Mesenchymal stem cell (in vitro differentiated cells and primary cell): Measurements from ENCODE around the gene IKZF2.
"Not testable (repeated sequence)": the region's sequence is repeated elsewhere in the genome, so short reads cannot be mapped to it uniquely, and the experiment has no call there.

Source experiments
- DNase-seq: peaks from one replicate; pipeline ENCODE4 v3.0.0-alpha.2; 2013
- H2AFZ ChIP-seq: one replicate; pipeline ENCODE4 v1.6.1; 2013; ENCODE audit warnings: low read depth, mild to moderate bottlenecking, control low read depth, inconsistent platforms, low read length, moderate library complexity
- H2AK5ac ChIP-seq: 2 replicates; pipeline ENCODE4 v1.6.1; 2013; ENCODE audit warnings: low read length, moderate library complexity, mild to moderate bottlenecking, inconsistent platforms; ENCODE audit not compliant: severe bottlenecking
- H2BK120ac ChIP-seq: one replicate; pipeline ENCODE4 v1.6.1; 2013; ENCODE audit warnings: low read depth, mild to moderate bottlenecking, inconsistent platforms, low read length, moderate library complexity
- H2BK12ac ChIP-seq, 2 experiments: one replicate each; pipeline ENCODE4 v1.6.1; 2013; ENCODE audit warnings: inconsistent platforms in 2 of 2, low read length in 2 of 2, mild to moderate bottlenecking in 2 of 2, moderate library complexity in 2 of 2, control low read depth in 1 of 2
- H2BK15ac ChIP-seq: one replicate; pipeline ENCODE4 v1.6.1; 2013; ENCODE audit warnings: mild to moderate bottlenecking, low read depth, inconsistent platforms; ENCODE audit not compliant: poor library complexity, severe bottlenecking
- H2BK5ac ChIP-seq: 2 replicates; pipeline ENCODE4 v1.6.1; 2013; ENCODE audit warnings: low read depth, mild to moderate bottlenecking, low read length, control low read depth, inconsistent platforms; ENCODE audit not compliant: poor library complexity, severe bottlenecking
- H3K14ac ChIP-seq, 2 experiments: one replicate each; pipeline ENCODE4 v1.6.1; 2013; ENCODE audit warnings: inconsistent platforms in 2 of 2, low read length in 2 of 2, control low read depth in 1 of 2, mild to moderate bottlenecking in 1 of 2, moderate library complexity in 1 of 2
- H3K18ac ChIP-seq, 2 experiments: one replicate each; pipeline ENCODE4 v1.6.1; 2013; ENCODE audit warnings: inconsistent platforms in 2 of 2, low read length in 2 of 2, control low read depth in 1 of 2, low read depth in 1 of 2, mild to moderate bottlenecking in 1 of 2
- H3K23ac ChIP-seq, 2 experiments: one replicate each; pipeline ENCODE4 v1.6.1; 2013; ENCODE audit warnings: inconsistent platforms in 2 of 2, low read length in 2 of 2, mild to moderate bottlenecking in 2 of 2, moderate library complexity in 2 of 2, control low read depth in 1 of 2
- H3K27ac ChIP-seq: 2 replicates; pipeline ENCODE4 v1.5.1; 2013; ENCODE audit warnings: mild to moderate bottlenecking, moderate library complexity, low read length, control low read depth, inconsistent platforms; ENCODE audit not compliant: poor library complexity, severe bottlenecking
- H3K27me3 ChIP-seq, 2 experiments: 2 replicates each; pipeline versions ENCODE4 v1.6.1 to v1.7.0; 2013; ENCODE audit warnings: low read length in 2 of 2, mild to moderate bottlenecking in 2 of 2, moderate library complexity in 2 of 2, control low read depth in 1 of 2, inconsistent platforms in 1 of 2; ENCODE audit not compliant: control insufficient read depth in 1 of 2, insufficient read depth in 1 of 2
- H3K36me3 ChIP-seq, 2 experiments: 2 replicates each; pipeline versions ENCODE4 v1.6.1 to v1.7.0; 2013; ENCODE audit warnings: low read length in 2 of 2, control low read depth in 1 of 2, inconsistent platforms in 1 of 2, low read depth in 1 of 2, mild to moderate bottlenecking in 1 of 2; ENCODE audit not compliant: insufficient read depth in 2 of 2, control insufficient read depth in 1 of 2
- H3K4ac ChIP-seq, 2 experiments: one replicate each; pipeline ENCODE4 v1.6.1; 2013; ENCODE audit warnings: inconsistent platforms in 2 of 2, low read length in 2 of 2, mild to moderate bottlenecking in 2 of 2, moderate library complexity in 2 of 2, control low read depth in 1 of 2, low read depth in 1 of 2
- H3K4me1 ChIP-seq: 2 replicates; pipeline ENCODE4 v1.6.1; 2013; ENCODE audit warnings: low read depth, low read length, control low read depth; ENCODE audit not compliant: control insufficient read depth, insufficient read depth
- H3K4me2 ChIP-seq: 2 replicates; pipeline ENCODE4 v1.6.1; 2013; ENCODE audit warnings: low read length, mild to moderate bottlenecking, inconsistent platforms; ENCODE audit not compliant: poor library complexity, severe bottlenecking
- H3K4me3 ChIP-seq, 2 experiments: 2 replicates each; pipeline versions ENCODE4 v1.5.1 to v1.7.0; 2013; ENCODE audit warnings: low read length in 2 of 2, mild to moderate bottlenecking in 2 of 2, control low read depth in 1 of 2, low read depth in 1 of 2; ENCODE audit not compliant: insufficient read depth in 1 of 2
- H3K79me1 ChIP-seq: replicated peaks from 2 replicates; pipeline ENCODE4 v1.6.1; 2013; ENCODE audit warnings: mild to moderate bottlenecking, control low read depth, low read length, inconsistent platforms; ENCODE audit not compliant: poor library complexity, severe bottlenecking
- H3K9ac ChIP-seq: 2 replicates; pipeline ENCODE4 v1.7.0; 2013; ENCODE audit warnings: mild to moderate bottlenecking, low read length, moderate library complexity
- H3K9me3 ChIP-seq: 2 replicates; pipeline ENCODE4 v1.7.0; 2013; ENCODE audit warnings: mild to moderate bottlenecking, low read length; ENCODE audit not compliant: control insufficient read depth
- H4K8ac ChIP-seq: one replicate; pipeline ENCODE4 v1.6.1; 2013; ENCODE audit warnings: inconsistent platforms, mild to moderate bottlenecking, low read length, moderate library complexity
- H4K91ac ChIP-seq: one replicate; pipeline ENCODE4 v1.6.1; 2013; ENCODE audit warnings: mild to moderate bottlenecking, low read length, inconsistent platforms
- WGBS: methylation state at CpG from one replicate; pipeline ENCODE4 v1.1.7; 2013; ENCODE audit warnings: mixed read lengths; 5-methylcytosine and 5-hydroxymethylcytosine counted together

IKZF2 gene

GRCh38 chr2:213020913-213021312 is 130.5 kb downstream of the IKZF2 start:
- not testable (repeated sequence) for H3K9ac ChIP-seq, H2AK5ac ChIP-seq, H3K4me3 ChIP-seq, H4K8ac ChIP-seq, H3K27me3 ChIP-seq, H3K36me3 ChIP-seq, H2BK120ac ChIP-seq, H2BK15ac ChIP-seq, H2AFZ ChIP-seq, H3K4ac ChIP-seq, H3K23ac ChIP-seq, H3K27ac ChIP-seq, H3K14ac ChIP-seq, H3K4me2 ChIP-seq, H3K18ac ChIP-seq, H4K91ac ChIP-seq, H3K4me1 ChIP-seq, H2BK12ac ChIP-seq, H3K9me3 ChIP-seq, H2BK5ac ChIP-seq, DNase-seq, H3K79me1 ChIP-seq
- WGBS, result 87% methylated on average over 3 of the region's 6 CpGs

DNA sequence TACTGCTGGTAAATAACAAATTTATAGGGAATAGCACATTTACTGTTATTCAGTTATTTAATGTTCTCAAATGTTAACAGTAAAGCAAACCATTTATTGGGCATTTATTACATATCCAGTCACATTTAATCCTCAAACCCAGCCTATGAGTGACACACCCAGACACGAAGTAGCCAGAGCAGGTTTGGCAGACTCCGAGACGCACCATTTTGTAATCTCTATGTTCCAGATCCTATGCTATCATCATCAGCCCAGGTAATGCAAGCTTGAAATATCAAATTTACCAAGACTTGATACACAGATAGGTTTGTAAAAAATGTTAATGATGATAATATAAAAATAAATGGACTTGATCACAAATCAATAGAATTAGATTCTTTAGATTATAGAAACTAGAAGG is 131.1 kb downstream of the IKZF2 start:
- 96% methylated on average over 3 of the region's 3 CpGs for WGBS
- DNase-seq, result no peak
- H3K4me3 ChIP-seq, result no peak overlapping the region
- H3K23ac ChIP-seq, result no peak overlapping the region
- no peak overlapping the region for H2BK12ac ChIP-seq
- no peaks in the 10 kb centered on the region for H3K27me3 ChIP-seq
- no peak overlapping the region for H3K9ac ChIP-seq
- no peak overlapping the region for H4K91ac ChIP-seq
- no peak overlapping the region for H3K27ac ChIP-seq
- H4K8ac ChIP-seq, result no peak overlapping the region
- H3K36me3 ChIP-seq, result no peaks in the 10 kb centered on the region
- H3K4me2 ChIP-seq, result no peak overlapping the region
- H2AK5ac ChIP-seq, result no peak overlapping the region
- H3K79me1 ChIP-seq, result no peaks in the 10 kb centered on the region
- no peaks in the 10 kb centered on the region for H3K4me1 ChIP-seq
- H3K4ac ChIP-seq, result no peak overlapping the region
- H3K14ac ChIP-seq, result no peak overlapping the region
- H3K18ac ChIP-seq, result no peak overlapping the region
- no peak overlapping the region for H2BK120ac ChIP-seq
- no peak overlapping the region for H2AFZ ChIP-seq
- H3K9me3 ChIP-seq, result no peaks in the 10 kb centered on the region
- H2BK5ac ChIP-seq, result no peak overlapping the region
- H2BK15ac ChIP-seq, result no peak overlapping the region

- no peak overlapping the region for H2BK15ac ChIP-seq
- no peak overlapping the region for H2AK5ac ChIP-seq
- no peak overlapping the region for H2BK12ac ChIP-seq
- no peak overlapping the region for H4K91ac ChIP-seq
- no peak overlapping the region for H3K23ac ChIP-seq
- no peaks in the 10 kb centered on the region for H3K79me1 ChIP-seq
- H3K9ac ChIP-seq, result no peak overlapping the region
- no CpG with 5 or more reads among the region's 2 CpGs for WGBS
- H3K27me3 ChIP-seq, result no peaks in the 10 kb centered on the region
- no peak overlapping the region for H3K14ac ChIP-seq
- no peak overlapping the region for H3K27ac ChIP-seq
- H3K4ac ChIP-seq, result no peak overlapping the region
- H3K36me3 ChIP-seq, result no peaks in the 10 kb centered on the region
- DNase-seq, result no peak
- no peak overlapping the region for H2BK5ac ChIP-seq
- no peaks in the 10 kb centered on the region for H3K4me1 ChIP-seq
- H2AFZ ChIP-seq, result no peak overlapping the region
- no peak overlapping the region for H3K4me2 ChIP-seq
- H3K18ac ChIP-seq, result no peak overlapping the region
- no peaks in the 10 kb centered on the region for H3K9me3 ChIP-seq
- no peak overlapping the region for H2BK120ac ChIP-seq
- H4K8ac ChIP-seq, result no peak overlapping the region
- no peak overlapping the region for H3K4me3 ChIP-seq
Observed at GRCh38 chr2:213019368-213019767, 132.0 kb downstream of the IKZF2 start.

GRCh38 chr2:213018340-213018901 is 133.0 kb downstream of the IKZF2 start:
- Histone ChIP-seq H3K9ac (no peak overlapping the region), H3K14ac (no peak overlapping the region), H3K18ac (no peak overlapping the region), H2BK120ac (no peak overlapping the region), H2AFZ (no peak overlapping the region), H4K8ac (no peak overlapping the region), H2BK5ac (no peak overlapping the region), H2BK12ac (no peak overlapping the region), H4K91ac (no peak overlapping the region), H3K36me3 (no peaks in the 10 kb centered on the region), H3K4ac (no peak overlapping the region), H3K4me3 (no peak overlapping the region), H3K9me3 (no peaks in the 10 kb centered on the region), H2BK15ac (no peak overlapping the region), H3K23ac (no peak overlapping the region), H3K27ac (no peak overlapping the region), H2AK5ac (no peak overlapping the region), H3K79me1 (no peaks in the 10 kb centered on the region), H3K4me2 (no peak overlapping the region), H3K4me1 (no peaks in the 10 kb centered on the region), H3K27me3 (no peaks in the 10 kb centered on the region)
- no peak for DNase-seq
